NCI-H1105 (cell line): ENCODE results near the gene SLIT3.

ENCODE experiments used
- DNase-seq: peaks from one replicate; lab custom pipeline; 2025; lab: John Stamatoyannopoulos, UW

The SLIT3 gene

GRCh38 chr5:168829044-168829443, 471.9 kb downstream of the SLIT3 start:
- DNase-seq = no peak

GRCh38 chr5:168827636-168828035, 473.3 kb downstream of the SLIT3 start:
- no peak for DNase-seq

- no peak for DNase-seq
These were observed 474.7 kb downstream of the SLIT3 start for GRCh38 chr5:168826246-168826725.

- no peak for DNase-seq
These were observed 478.1 kb downstream of the SLIT3 start for GRCh38 chr5:168822745-168823281.

- DNase-seq = no peak
These were observed 478.6 kb downstream of the SLIT3 start for GRCh38 chr5:168822248-168822744.

GRCh38 chr5:168820874-168821273, 480.1 kb downstream of the SLIT3 start:
- DNase-seq = no peak

GRCh38 chr5:168819004-168819621, 481.8 kb downstream of the SLIT3 start:
- DNase-seq = no peak

- DNase-seq = no peak
These were observed 482.4 kb downstream of the SLIT3 start for GRCh38 chr5:168818558-168818957.

- no peak for DNase-seq
These were observed 483.3 kb downstream of the SLIT3 start for GRCh38 chr5:168817591-168817990.

GRCh38 chr5:168816661-168817060, 484.3 kb downstream of the SLIT3 start:
- no peak for DNase-seq

- DNase-seq = no peak
These were observed 487.6 kb downstream of the SLIT3 start for GRCh38 chr5:168813184-168813968.

- DNase-seq = no peak
These were observed 490.3 kb downstream of the SLIT3 start for GRCh38 chr5:168810641-168811040.

- DNase-seq = no peak
These were observed 491.7 kb downstream of the SLIT3 start for GRCh38 chr5:168809218-168809617.

- no peak for DNase-seq
These were observed 492.8 kb downstream of the SLIT3 start for GRCh38 chr5:168808051-168808616.

GRCh38 chr5:168807287-168807686, 493.7 kb downstream of the SLIT3 start:
- no peak for DNase-seq

GRCh38 chr5:168803541-168803940, 497.4 kb downstream of the SLIT3 start:
- no peak for DNase-seq

- no peak for DNase-seq
These were observed 498.6 kb downstream of the SLIT3 start for GRCh38 chr5:168802337-168802736.

GRCh38 chr5:168801567-168801966, 499.4 kb downstream of the SLIT3 start:
- DNase-seq = no peak

GRCh38 chr5:168800701-168801100, 500.2 kb downstream of the SLIT3 start:
- DNase-seq = no peak

GRCh38 chr5:168798065-168799023, 502.6 kb downstream of the SLIT3 start:
- no peak for DNase-seq
